ENCODE data around the gene TTF2.

The TTF2 gene

DNA sequence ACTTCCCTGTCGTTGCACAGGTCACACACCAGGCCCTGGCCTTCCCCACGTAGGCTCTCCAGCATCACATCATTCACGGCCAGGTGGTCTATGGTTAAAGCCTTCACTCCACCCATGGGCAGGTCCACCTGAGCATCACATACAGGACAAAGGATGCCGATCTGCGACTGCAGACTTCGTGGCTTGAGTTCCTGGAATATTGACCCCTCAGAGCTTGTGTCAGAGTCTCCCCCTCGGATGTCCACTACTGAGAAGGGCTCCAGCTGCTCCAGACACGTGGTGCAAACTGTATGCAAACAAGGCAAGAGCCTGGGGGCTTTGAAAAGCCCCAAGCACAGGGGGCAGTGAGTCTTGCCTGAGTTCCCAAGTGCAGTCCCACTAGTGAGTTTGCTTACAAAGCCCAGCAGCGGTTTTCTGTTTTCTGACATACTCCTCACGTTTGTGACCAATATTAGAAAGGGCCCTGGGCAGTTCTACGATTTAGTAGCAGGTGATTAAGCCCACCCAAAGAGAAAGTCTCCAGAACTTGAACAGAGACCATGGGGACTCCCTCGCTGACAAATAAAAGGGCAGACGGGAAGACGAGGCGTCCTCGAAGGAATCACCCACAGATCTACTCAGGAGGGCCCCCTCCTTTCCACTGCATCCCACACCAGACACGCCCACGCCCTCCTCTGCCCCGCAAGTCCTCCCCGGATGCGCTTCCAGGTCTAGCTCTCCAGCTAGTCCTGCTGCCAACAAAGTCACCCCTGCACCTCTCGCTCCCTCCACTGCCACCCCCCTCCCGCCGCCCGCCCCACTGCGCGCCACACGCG is 60.9 kb downstream of the TTF2 start:
- Histone ChIP-seq H3K36me3 (ENCODE audit: control insufficient read depth, insufficient read depth, low read length) (peaks cover 10% of the 10 kb centered on the region), H3K9me3 (ENCODE audit: control insufficient read depth, low read length) (no peaks in the 10 kb centered on the region), H3K4me3 (ENCODE audit: extremely low read depth, insufficient read depth, low read length, poor library complexity, severe bottlenecking) (peak overlapping the region; percentile 55), H3K27ac (ENCODE audit: low read depth, low read length, severe bottlenecking) (peak overlapping the region; percentile 94), H3K4me1 (ENCODE audit: control insufficient read depth, insufficient read depth, low read length, poor library complexity, severe bottlenecking) (peaks cover 4% of the 10 kb centered on the region)
- 26 to 38% methylated on average over 16 to 22 of the region's 29 CpGs for WGBS, 2 experiments (ENCODE audit: insufficient coverage in 2 of 2)

DNA sequence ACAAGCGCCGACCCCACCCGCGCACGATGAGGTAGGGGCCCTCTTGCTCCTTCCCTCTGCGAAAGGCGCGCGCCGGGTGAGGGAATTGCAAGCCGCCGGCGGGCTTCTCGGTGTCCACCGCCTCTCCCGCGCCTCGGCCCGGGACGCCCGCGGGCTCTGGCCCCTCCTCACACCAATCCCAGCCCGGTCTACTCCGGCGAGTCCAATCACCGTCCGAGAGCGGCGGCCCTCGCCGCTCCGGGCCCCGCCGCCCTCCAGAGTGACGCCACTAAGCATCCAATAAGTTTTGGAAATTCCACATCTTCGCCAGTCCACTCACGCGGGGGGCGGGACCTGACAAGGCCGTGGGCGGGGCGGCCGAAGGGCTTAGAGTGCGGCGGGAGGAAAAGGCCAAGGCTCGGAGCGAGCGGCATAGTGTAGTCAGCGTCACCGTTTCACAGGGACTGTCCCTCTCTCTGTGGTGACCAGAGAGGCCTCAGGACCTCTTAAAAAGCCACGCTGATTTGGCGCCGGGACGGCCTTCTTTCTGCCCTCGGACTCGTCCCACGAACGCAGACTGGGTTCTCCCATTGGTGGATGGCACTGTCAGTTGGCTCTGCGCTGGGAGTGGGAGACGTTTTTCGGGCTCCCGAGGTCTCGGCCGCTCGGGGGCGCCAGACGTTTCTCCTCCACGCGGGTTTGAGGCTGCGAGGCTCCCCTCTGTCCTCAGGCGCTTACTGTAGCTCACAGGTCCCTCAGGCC is 61.6 kb downstream of the TTF2 start, which contains the start of gene TRIM45:
TSS of gene TRIM45 (minus strand) at position 161 of the 741 bp plus-strand sequence. CDS start 548 bp downstream, outside the sequence.
- WGBS, 2 experiments (ENCODE audit: insufficient coverage in 2 of 2), result 0 to 1% methylated on average over 44 to 56 of the region's 71 CpGs
- Histone ChIP-seq H3K36me3 (ENCODE audit: control insufficient read depth, insufficient read depth, low read length) (peaks cover 10% of the 10 kb centered on the region), H3K27ac (ENCODE audit: low read depth, low read length, severe bottlenecking) (peak within 1 kb of the TSS; percentile 94), H3K9me3 (ENCODE audit: control insufficient read depth, low read length) (no peaks in the 10 kb centered on the region), H3K4me3 (ENCODE audit: extremely low read depth, insufficient read depth, low read length, poor library complexity, severe bottlenecking) (peak within 1 kb of the TSS; percentile 55), H3K4me1 (ENCODE audit: control insufficient read depth, insufficient read depth, low read length, poor library complexity, severe bottlenecking) (peaks cover 4% of the 10 kb centered on the region)

DNA sequence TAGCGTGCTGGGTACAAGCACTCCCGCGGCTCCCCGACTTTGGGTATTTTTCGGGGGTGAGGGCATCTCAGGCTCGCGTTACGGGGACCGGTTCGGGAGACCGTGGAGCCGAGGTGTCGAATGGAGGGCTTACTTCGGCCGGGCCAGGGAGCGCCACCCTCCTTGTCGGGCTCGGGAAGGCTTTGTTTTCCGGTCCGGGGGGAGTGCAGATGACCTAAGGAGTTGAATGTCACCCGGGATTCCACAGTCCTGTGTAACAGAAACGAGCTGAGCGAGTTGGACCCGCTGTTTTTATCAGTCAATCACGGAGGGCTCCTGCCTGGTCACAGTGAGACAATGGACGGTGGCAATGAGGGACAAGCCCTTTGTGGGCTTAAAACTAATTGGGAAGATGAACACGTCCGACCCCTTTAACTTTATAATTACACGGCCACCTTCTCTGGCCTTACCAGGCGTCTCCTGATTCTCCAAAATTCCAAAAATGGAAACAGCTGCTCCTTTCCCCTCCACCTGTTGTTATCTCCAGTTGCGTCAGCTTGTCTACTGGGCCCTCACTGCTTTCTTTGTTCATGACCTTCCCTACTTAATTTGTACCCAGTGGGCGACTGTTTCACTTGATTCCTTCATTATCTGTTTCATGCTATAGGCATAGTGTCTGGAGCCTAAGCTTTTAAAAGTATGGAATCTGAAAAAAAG is 62.4 kb downstream of the TTF2 start:
- Histone ChIP-seq H3K9me3 (ENCODE audit: control insufficient read depth, low read length) (no peaks in the 10 kb centered on the region), H3K36me3 (ENCODE audit: control insufficient read depth, insufficient read depth, low read length) (peaks cover 10% of the 10 kb centered on the region), H3K4me1 (ENCODE audit: control insufficient read depth, insufficient read depth, low read length, poor library complexity, severe bottlenecking) (peaks cover 4% of the 10 kb centered on the region), H3K4me3 (ENCODE audit: extremely low read depth, insufficient read depth, low read length, poor library complexity, severe bottlenecking) (peak overlapping the region; percentile 55), H3K27ac (ENCODE audit: low read depth, low read length, severe bottlenecking) (peak overlapping the region; percentile 94)
- WGBS, 2 experiments (ENCODE audit: insufficient coverage in 2 of 2), result 43 to 44% methylated on average over 29 of the region's 32 CpGs

DNA sequence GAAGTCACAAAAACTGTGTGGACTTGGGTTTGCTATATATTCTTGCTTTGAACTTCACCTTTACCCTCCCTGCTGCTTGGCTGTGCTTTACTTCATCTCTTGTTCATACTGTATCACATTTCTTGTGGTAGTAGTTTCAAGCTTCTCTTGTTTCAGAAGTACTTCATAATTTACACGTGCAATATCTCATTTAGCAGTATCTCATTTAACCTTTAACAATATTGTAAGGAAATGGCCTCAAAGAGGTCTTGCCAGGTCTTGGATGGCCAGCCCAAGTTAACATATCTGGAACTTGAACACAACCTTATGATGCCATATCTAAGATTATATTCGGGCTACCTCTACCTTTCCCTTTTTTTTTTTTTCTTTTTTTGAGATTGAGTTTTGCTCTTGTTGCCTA is 63.1 kb downstream of the TTF2 start:
- 90% methylated on average over 2 of the region's 2 CpGs; no CpG with 5 or more reads in 1 of the 2 experiments for WGBS, 2 experiments (ENCODE audit: insufficient coverage in 2 of 2)
- peaks cover 4% of the 10 kb centered on the region for H3K4me1 ChIP-seq (ENCODE audit: control insufficient read depth, insufficient read depth, low read length, poor library complexity, severe bottlenecking)
- H3K27ac ChIP-seq (ENCODE audit: low read depth, low read length, severe bottlenecking), result no peak overlapping the region
- no peak overlapping the region for H3K4me3 ChIP-seq (ENCODE audit: extremely low read depth, insufficient read depth, low read length, poor library complexity, severe bottlenecking)
- no peaks in the 10 kb centered on the region for H3K9me3 ChIP-seq (ENCODE audit: control insufficient read depth, low read length)
- peaks cover 2% of the 10 kb centered on the region for H3K36me3 ChIP-seq (ENCODE audit: control insufficient read depth, insufficient read depth, low read length)

DNA sequence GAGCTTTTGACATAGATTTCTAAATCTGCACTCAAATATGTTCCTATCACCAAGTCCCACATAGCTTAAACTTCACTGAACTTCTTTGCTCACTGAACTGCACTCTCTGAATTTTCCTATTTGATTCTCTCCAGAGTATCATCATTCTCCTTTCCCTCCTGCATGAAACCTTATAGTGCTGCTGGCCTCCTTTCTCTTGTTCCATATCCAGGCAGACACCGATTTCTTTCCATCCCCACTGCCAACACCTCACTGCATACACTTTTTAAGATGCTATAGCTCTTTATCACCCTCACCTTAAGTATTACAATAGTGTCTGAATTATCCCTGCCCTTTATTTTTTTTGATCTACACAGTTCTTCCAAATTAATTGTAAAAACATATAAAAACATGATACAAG is 64.5 kb downstream of the TTF2 start:
- H3K4me3 ChIP-seq (ENCODE audit: extremely low read depth, insufficient read depth, low read length, poor library complexity, severe bottlenecking), result no peak overlapping the region
- no peaks in the 10 kb centered on the region for H3K9me3 ChIP-seq (ENCODE audit: control insufficient read depth, low read length)
- no peak overlapping the region for H3K27ac ChIP-seq (ENCODE audit: low read depth, low read length, severe bottlenecking)
- H3K36me3 ChIP-seq (ENCODE audit: control insufficient read depth, insufficient read depth, low read length), result no peaks in the 10 kb centered on the region
- peaks cover 4% of the 10 kb centered on the region for H3K4me1 ChIP-seq (ENCODE audit: control insufficient read depth, insufficient read depth, low read length, poor library complexity, severe bottlenecking)
- 78 to 86% methylated on average over 1 of the region's 1 CpG for WGBS, 2 experiments (ENCODE audit: insufficient coverage in 2 of 2)

DNA sequence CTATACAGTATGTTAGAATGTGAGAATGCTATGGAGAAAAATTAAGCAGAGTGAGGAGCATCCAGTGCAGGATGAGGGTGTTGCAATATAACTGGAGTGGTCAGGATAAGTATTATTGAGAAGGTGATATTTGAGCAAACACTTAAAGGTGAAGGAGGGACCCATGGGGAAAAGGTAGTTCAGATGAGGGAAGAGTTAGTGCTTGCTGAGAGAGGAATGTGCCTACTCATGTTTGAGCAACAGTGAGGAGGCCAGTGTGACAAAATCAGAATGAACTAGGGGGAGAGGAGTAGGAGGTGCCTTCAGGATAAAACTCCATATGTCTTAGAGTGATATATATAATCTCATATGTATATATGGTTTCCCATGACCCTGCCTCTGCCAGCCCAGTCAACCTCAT is 67.7 kb downstream of the TTF2 start:
- Histone ChIP-seq H3K4me3 (ENCODE audit: extremely low read depth, insufficient read depth, low read length, poor library complexity, severe bottlenecking) (no peak overlapping the region), H3K36me3 (ENCODE audit: control insufficient read depth, insufficient read depth, low read length) (no peaks in the 10 kb centered on the region), H3K9me3 (ENCODE audit: control insufficient read depth, low read length) (no peaks in the 10 kb centered on the region), H3K27ac (ENCODE audit: low read depth, low read length, severe bottlenecking) (no peak overlapping the region), H3K4me1 (ENCODE audit: control insufficient read depth, insufficient read depth, low read length, poor library complexity, severe bottlenecking) (no peaks in the 10 kb centered on the region)

DNA sequence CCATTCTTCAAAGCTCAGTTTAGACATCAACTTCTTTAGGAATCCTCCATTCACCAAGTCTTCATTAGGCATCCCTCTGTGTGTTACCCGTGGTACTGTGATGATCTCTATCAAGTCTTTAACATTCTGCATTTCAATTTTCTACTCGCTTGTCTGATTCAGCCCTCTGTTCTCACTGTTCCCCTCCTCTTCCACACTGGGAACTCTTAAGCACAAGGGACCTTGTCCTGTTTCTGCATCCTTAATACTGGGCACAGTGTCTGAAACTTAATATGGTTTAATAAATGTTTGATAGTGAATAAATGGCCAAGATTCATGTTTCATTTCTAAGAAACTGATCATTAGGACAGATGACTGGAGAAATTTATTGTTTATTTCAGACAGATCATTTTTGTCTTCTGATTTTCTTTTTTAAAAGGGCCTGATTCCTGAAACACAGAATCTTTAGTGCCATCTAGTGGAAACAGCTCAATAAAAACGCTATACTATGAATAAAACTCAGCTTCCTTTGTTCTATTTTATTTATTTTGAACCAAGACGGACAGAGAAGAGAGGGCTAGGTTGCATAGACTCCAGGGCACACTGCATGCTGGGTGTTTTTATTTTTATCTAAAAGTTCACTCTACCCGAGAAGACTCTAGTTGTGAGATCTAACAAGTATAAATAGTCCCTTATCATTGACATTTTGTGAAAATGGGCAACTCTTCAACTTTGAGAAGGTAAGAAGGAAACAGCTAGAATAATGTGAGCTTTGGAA is 68.4 kb downstream of the TTF2 start:
- H3K36me3 ChIP-seq (ENCODE audit: control insufficient read depth, insufficient read depth, low read length), result no peaks in the 10 kb centered on the region
- 63 to 64% methylated on average over 2 of the region's 5 CpGs for WGBS, 2 experiments (ENCODE audit: insufficient coverage in 2 of 2)
- no peaks in the 10 kb centered on the region for H3K9me3 ChIP-seq (ENCODE audit: control insufficient read depth, low read length)
- no peak overlapping the region for H3K4me3 ChIP-seq (ENCODE audit: extremely low read depth, insufficient read depth, low read length, poor library complexity, severe bottlenecking)
- no peaks in the 10 kb centered on the region for H3K4me1 ChIP-seq (ENCODE audit: control insufficient read depth, insufficient read depth, low read length, poor library complexity, severe bottlenecking)
- no peak overlapping the region for H3K27ac ChIP-seq (ENCODE audit: low read depth, low read length, severe bottlenecking)

DNA sequence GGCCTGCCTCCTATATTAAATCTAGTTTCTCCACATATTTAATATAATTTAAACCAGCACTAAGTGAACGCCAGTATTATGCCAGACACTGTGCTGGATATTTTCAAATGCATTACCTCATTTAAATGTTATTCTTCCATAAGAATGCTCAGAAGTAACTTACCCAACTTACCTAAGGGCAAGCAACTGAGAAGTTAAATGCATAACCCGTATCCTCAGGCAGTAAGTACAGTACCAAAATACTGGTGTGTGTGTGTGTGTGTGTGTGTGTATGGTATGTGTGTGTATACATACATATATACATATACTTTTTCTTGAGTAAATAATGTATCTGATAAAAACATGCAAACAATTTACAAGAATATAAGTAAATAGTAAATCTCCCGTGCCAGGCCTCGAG is 70.4 kb downstream of the TTF2 start:
- no peak overlapping the region for H3K4me3 ChIP-seq (ENCODE audit: extremely low read depth, insufficient read depth, low read length, poor library complexity, severe bottlenecking)
- H3K9me3 ChIP-seq (ENCODE audit: control insufficient read depth, low read length), result no peaks in the 10 kb centered on the region
- H3K27ac ChIP-seq (ENCODE audit: low read depth, low read length, severe bottlenecking), result no peak overlapping the region
- H3K36me3 ChIP-seq (ENCODE audit: control insufficient read depth, insufficient read depth, low read length), result no peaks in the 10 kb centered on the region
- 82 to 100% methylated on average over 1 of the region's 4 CpGs for WGBS, 2 experiments (ENCODE audit: insufficient coverage in 2 of 2)
- H3K4me1 ChIP-seq (ENCODE audit: control insufficient read depth, insufficient read depth, low read length, poor library complexity, severe bottlenecking), result no peaks in the 10 kb centered on the region

DNA sequence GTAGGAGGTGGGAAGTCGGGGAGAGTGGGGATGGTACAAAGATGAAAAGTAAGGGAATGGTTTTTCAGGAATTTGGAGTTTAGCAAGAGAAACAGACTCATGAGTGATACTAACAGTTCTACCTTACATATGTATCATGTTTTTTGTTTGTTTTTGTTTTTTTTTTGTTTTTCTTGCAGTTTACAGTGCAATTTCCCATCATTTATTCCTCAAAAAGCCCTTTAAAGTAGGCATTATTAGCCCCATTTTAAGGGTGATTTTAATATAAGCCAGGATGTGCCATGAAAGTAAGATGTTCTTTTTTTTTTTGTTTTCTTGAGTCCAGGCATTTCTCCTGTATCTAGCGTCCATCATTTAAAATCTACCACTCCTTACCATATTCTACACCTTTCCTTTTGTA is 75.2 kb downstream of the TTF2 start:
- H3K27ac ChIP-seq (ENCODE audit: low read depth, low read length, severe bottlenecking), result no peak overlapping the region
- H3K4me3 ChIP-seq (ENCODE audit: extremely low read depth, insufficient read depth, low read length, poor library complexity, severe bottlenecking), result no peak overlapping the region
- H3K4me1 ChIP-seq (ENCODE audit: control insufficient read depth, insufficient read depth, low read length, poor library complexity, severe bottlenecking), result no peaks in the 10 kb centered on the region
- WGBS, 2 experiments (ENCODE audit: insufficient coverage in 2 of 2), result 11% methylated on average over 1 of the region's 2 CpGs; no CpG with 5 or more reads in 1 of the 2 experiments
- H3K36me3 ChIP-seq (ENCODE audit: control insufficient read depth, insufficient read depth, low read length), result no peaks in the 10 kb centered on the region
- H3K9me3 ChIP-seq (ENCODE audit: control insufficient read depth, low read length), result no peaks in the 10 kb centered on the region

DNA sequence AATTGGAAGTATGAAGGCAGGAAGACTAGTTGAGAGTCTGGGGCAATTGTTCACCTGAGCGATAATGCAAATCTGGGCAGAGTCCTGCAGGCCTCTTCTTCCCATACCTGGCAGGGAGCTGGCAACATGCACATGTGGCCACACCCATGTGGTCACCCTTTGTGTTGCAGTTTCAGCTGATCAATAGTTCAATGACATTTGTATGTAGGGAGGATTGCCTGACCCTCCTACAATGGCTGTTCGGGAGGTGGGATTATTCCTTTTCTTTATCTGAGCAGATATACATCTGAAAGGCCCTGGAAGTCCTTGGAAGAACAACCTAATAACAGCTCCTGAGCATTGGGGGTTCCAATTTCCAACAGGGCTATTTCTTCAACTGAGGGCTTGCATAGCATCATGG is 76.6 kb downstream of the TTF2 start:
- Histone ChIP-seq H3K9me3 (ENCODE audit: control insufficient read depth, low read length) (no peaks in the 10 kb centered on the region), H3K27ac (ENCODE audit: low read depth, low read length, severe bottlenecking) (no peak overlapping the region), H3K4me1 (ENCODE audit: control insufficient read depth, insufficient read depth, low read length, poor library complexity, severe bottlenecking) (no peaks in the 10 kb centered on the region), H3K36me3 (ENCODE audit: control insufficient read depth, insufficient read depth, low read length) (no peaks in the 10 kb centered on the region), H3K4me3 (ENCODE audit: extremely low read depth, insufficient read depth, low read length, poor library complexity, severe bottlenecking) (no peak overlapping the region)
- 0 to 57% methylated on average over 1 of the region's 2 CpGs for WGBS, 2 experiments (ENCODE audit: insufficient coverage in 2 of 2)
